ENCODE data around the gene GATAD2B.
"Not testable (repeated sequence)": the region's sequence is repeated elsewhere in the genome, so short reads cannot be mapped to it uniquely, and the experiment has no call there.

The GATAD2B gene

GRCh38 chr1:153778824-153779519 is 143.8 kb downstream of the GATAD2B start:
- no peak for DNase-seq (ENCODE audit: low read depth in 2 of 2)

- no peak for DNase-seq (ENCODE audit: low read depth in 2 of 2)
These were observed 144.5 kb downstream of the GATAD2B start for GRCh38 chr1:153778051-153778823.

- no peak for DNase-seq (ENCODE audit: low read depth in 2 of 2)
These were observed 145.1 kb downstream of the GATAD2B start for GRCh38 chr1:153777648-153778047.

GRCh38 chr1:153776845-153777370 is 145.9 kb downstream of the GATAD2B start:
- DNase-seq (ENCODE audit: low read depth in 2 of 2), result no peak

- DNase-seq (ENCODE audit: low read depth in 2 of 2), result no peak
These were observed 146.4 kb downstream of the GATAD2B start for GRCh38 chr1:153776352-153776751.

- peak in 1 of 2 donors; percentile 56 for DNase-seq (ENCODE audit: low read depth in 2 of 2)
These were observed 147.1 kb downstream of the GATAD2B start for GRCh38 chr1:153775458-153776327.

- DNase-seq (ENCODE audit: low read depth in 2 of 2), result peak in 1 of 2 donors; percentile 33
These were observed 147.9 kb downstream of the GATAD2B start, which contains the start of gene SLC27A3 for GRCh38 chr1:153774780-153775457. Gene SLC27A3, plus strand, starts transcription at chr1:153775407. Its CDS starts 91 bp downstream, at chr1:153775498.

GRCh38 chr1:153774026-153774595 is 148.7 kb downstream of the GATAD2B start:
- DNase-seq (ENCODE audit: low read depth in 2 of 2), result no peak

GRCh38 chr1:153773096-153773921 is 149.5 kb downstream of the GATAD2B start:
- no peak for DNase-seq (ENCODE audit: low read depth in 2 of 2)

- DNase-seq (ENCODE audit: low read depth in 2 of 2), result no peak
These were observed 150.8 kb downstream of the GATAD2B start for GRCh38 chr1:153771841-153772593.

- no peak for DNase-seq (ENCODE audit: low read depth in 2 of 2)
These were observed 151.5 kb downstream of the GATAD2B start for GRCh38 chr1:153771261-153771660.

GRCh38 chr1:153770797-153771196 is 152.0 kb downstream of the GATAD2B start:
- DNase-seq (ENCODE audit: low read depth in 2 of 2), result no peak

GRCh38 chr1:153769221-153769620 is 153.6 kb downstream of the GATAD2B start:
- no peak for DNase-seq (ENCODE audit: low read depth in 2 of 2)

GRCh38 chr1:153768316-153769181 is 154.2 kb downstream of the GATAD2B start:
- DNase-seq (ENCODE audit: low read depth in 2 of 2), result no peak

GRCh38 chr1:153767519-153767918 is 155.3 kb downstream of the GATAD2B start:
- no peak for DNase-seq (ENCODE audit: low read depth in 2 of 2)

GRCh38 chr1:153766663-153767062 is 156.1 kb downstream of the GATAD2B start:
- DNase-seq (ENCODE audit: low read depth in 2 of 2), result not testable (repeated sequence)

- no peak for DNase-seq (ENCODE audit: low read depth in 2 of 2)
These were observed 158.5 kb downstream of the GATAD2B start for GRCh38 chr1:153764310-153764709.

Measured in stimulated activated CD8-positive, alpha-beta memory T cell treated with anti-CD3 and anti-CD28 coated beads, Interleukin-7, amount 100 ng/mL, for 4 hours (primary cell).